ENCODE measurements around the gene C1orf74. TPM values are rescaled to one million over a fixed set of nuclear protein-coding genes. Genes with fewer than 3 reads are reported as not detected.
A peak's percentile ranks its signal among the peaks of the same experiment; 100 is the strongest.

The C1orf74 gene
- polyA plus RNA-seq, 1 of the 3 experiments (the other 2 are of a cell fraction), result 1.5 TPM

GRCh38 chr1:209823143-209824041 is 39.0 kb upstream of the C1orf74 start (continued):
- TF ChIP-seq YY1 (IDR thresholded peaks at IDR 0.05; ENCODE audit: low read depth) (no peak), EZH2phosphoT487 (IDR thresholded peaks at IDR 0.05; ENCODE audit: borderline replicate concordance, low read depth) (no peak), PBX3 (IDR thresholded peaks at IDR 0.05) (peak; percentile 61), MAX (IDR thresholded peaks at IDR 0.05; ENCODE audit: low read depth) (peak; percentile 56), RXRA (IDR thresholded peaks at IDR 0.05; ENCODE audit: borderline replicate concordance, low read depth) (no peak), NFIC (IDR thresholded peaks at IDR 0.05; ENCODE audit: borderline replicate concordance) (peak; percentile 38; the same call in 1 of the 2 replicates), NRF1 (IDR thresholded peaks at IDR 0.05; ENCODE audit: low read depth, low read length) (no peak), FOSL2 (IDR thresholded peaks at IDR 0.05; ENCODE audit: borderline replicate concordance, low read depth) (peak; percentile 53; the same call in 1 of the 2 replicates), POLR2AphosphoS5 (IDR thresholded peaks at IDR 0.05; ENCODE audit: low read depth, low read length) (no peak), IRF3 (IDR thresholded peaks at IDR 0.05; ENCODE audit: low read depth, low read length) (no peak)

GRCh38 chr1:209822706-209823105 is 38.3 kb upstream of the C1orf74 start:
- Histone ChIP-seq H3K9me3 (no peaks in the 10 kb centered on the region), H3K4me1 (ENCODE audit: control insufficient read depth in 1 of 2, insufficient read depth in 2 of 2, low read depth in 1 of 2, low read length in 1 of 2) (peaks cover 3 to 9% of the 10 kb centered on the region in 2 experiments; a peak in 2 of 4 replicates), H3K4me2 (peak overlapping the region; percentile 36; the same call in 1 of the 2 replicates), H3F3A (replicated peaks; ENCODE audit: insufficient read depth) (peaks cover 40% of the 10 kb centered on the region), H3K9ac (peak overlapping the region; percentile 78; the same call in 1 of the 2 replicates), H3K4me3 (ENCODE audit: low read depth in 2 of 2, low read length in 1 of 2) (no peak overlapping the region), H3K27me3 (ENCODE audit: insufficient read depth) (no peaks in the 10 kb centered on the region), H3K79me2 (ENCODE audit: insufficient read depth) (no peaks in the 10 kb centered on the region), H3K9me2 (no peaks in the 10 kb centered on the region), H3K36me3 (replicated peaks in 1 of 2; ENCODE audit: control insufficient read depth in 1 of 2, insufficient read depth in 2 of 2, low read length in 1 of 2) (no peaks in the 10 kb centered on the region), H3K27ac (ENCODE audit: low read depth in 2 of 2, low read length in 1 of 2) (peak overlapping the region in 1 of 2 experiments; percentile 96; a peak in 2 of 4 replicates), H2AFZ (ENCODE audit: low read depth) (peak overlapping the region; percentile 25; the same call in 1 of the 2 replicates), H4K20me1 (ENCODE audit: insufficient read depth) (no peaks in the 10 kb centered on the region)
- TF ChIP-seq MEF2A (IDR thresholded peaks at IDR 0.05; ENCODE audit: borderline replicate concordance, low read depth), result no peak
- no peak for TF ChIP-seq GABPA (IDR thresholded peaks at IDR 0.05; ENCODE audit: low read depth)
- no peak for TF ChIP-seq JUND (IDR thresholded peaks at IDR 0.05)
- no peak for TF ChIP-seq RFX5 (IDR thresholded peaks at IDR 0.05; ENCODE audit: low read length)
- no peak for TF ChIP-seq TCF12 (IDR thresholded peaks at IDR 0.05)
- TF ChIP-seq FOSL2 (IDR thresholded peaks at IDR 0.05; ENCODE audit: borderline replicate concordance, low read depth), result no peak
- TF ChIP-seq RXRA (IDR thresholded peaks at IDR 0.05; ENCODE audit: borderline replicate concordance, low read depth), result no peak
- TF ChIP-seq ZBTB33 (IDR thresholded peaks at IDR 0.05; ENCODE audit: borderline replicate concordance, low read depth), result no peak
- TF ChIP-seq MXI1 (IDR thresholded peaks at IDR 0.05; ENCODE audit: low read depth, low read length), result no peak
- TF ChIP-seq CHD2 (IDR thresholded peaks at IDR 0.05; ENCODE audit: low read length, partially characterized antibody), result no peak
- no peak for TF ChIP-seq PBX3 (IDR thresholded peaks at IDR 0.05)
- TF ChIP-seq ELF1 (IDR thresholded peaks at IDR 0.05), result no peak
- TF ChIP-seq SMC3 (IDR thresholded peaks at IDR 0.05; ENCODE audit: low read depth, low read length), result no peak
- TF ChIP-seq RAD21 (IDR thresholded peaks at IDR 0.05; ENCODE audit: low read length), result no peak
- no peak for TF ChIP-seq NRF1 (IDR thresholded peaks at IDR 0.05; ENCODE audit: low read depth, low read length)
- ChIA-PET POLR2A (no interaction called here), CTCF (interaction anchor here (0.5 to 4.1 kb wide), 46 partner anchors 8 to 724 kb away, joined by 3 to 78 read pairs (median 4); partner anchors contain the start of genes C1orf74, IRF6 and LAMB3)
- no peak for DNase-seq
- WGBS (ENCODE audit: low lambda C conversion rate), result 78% methylated on average over 7 of the region's 7 CpGs
